SK-N-MC (cell line): Measurements from ENCODE around the gene PGBD1.
A peak's percentile ranks its signal among the peaks of the same experiment; 100 is the strongest.

Experiments
- EZH2 ChIP-seq: fragments of 200-600 bp; sonication (generic); IDR thresholded peaks from one replicate; pipeline ENCODE4 v1.6.1; 2017; ENCODE audit warnings: antibody characterized with exemption
- FOXP2 ChIP-seq: optimal IDR thresholded peaks from 2 replicates; pipeline ENCODE3; 2011; ENCODE audit warnings: mild to moderate bottlenecking, moderate library complexity; ENCODE audit not compliant: insufficient read depth; ENCODE audit errors: extremely low read length, control extremely low read depth
- POLR2AphosphoS5 ChIP-seq: IDR thresholded peaks from 2 replicates; pipeline ENCODE4 v1.6.1; 2012; ENCODE audit warnings: mild to moderate bottlenecking, low read depth, low read length, borderline replicate concordance

DNA sequence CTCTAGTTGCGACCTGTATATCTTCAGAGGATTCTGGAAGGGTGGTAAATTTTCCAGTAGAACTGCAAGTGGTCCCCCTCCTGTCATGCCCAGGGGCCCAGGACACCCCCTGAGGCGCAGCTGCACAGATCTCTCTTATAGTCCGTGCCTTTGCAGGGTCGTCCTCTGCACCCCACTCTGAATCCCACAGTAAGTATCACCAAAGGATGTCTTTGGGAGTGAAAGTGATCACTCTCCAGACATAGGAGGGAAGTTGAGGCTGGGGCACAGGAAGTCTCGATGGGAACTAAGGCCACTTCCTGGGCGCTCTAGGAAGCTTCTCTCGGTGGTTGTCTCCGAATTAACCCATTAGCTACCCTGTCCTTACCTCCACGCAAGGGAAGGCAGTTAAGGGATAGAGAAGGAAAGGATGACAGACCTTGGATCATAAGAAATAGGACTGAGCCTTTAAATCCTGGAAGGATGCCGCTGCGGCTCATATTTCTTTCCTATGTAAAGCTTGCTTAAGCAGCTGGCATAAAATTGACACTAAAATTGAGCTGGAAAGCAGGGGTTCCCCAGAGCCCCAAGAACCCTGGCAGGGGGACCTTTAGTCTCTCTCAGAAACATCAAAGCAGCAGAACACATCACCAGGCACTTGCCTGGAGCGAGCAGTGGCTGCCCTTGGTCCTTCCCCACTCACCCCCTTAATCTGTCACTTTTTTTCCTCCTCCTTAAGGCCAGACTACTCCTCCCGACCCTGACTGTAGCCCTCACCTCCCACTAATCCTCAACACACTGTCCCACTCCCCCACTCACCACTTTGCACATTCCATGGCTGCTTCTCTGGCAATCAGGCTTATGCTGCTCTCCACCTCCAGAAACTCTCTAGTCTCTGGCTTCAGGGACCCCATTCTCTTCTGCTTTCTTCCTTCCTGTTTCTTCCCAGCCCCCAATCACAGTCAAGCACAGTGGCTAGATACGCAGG, 29.1 kb upstream of the PGBD1 start, which contains the start of gene ZKSCAN4:
- TF ChIP-seq EZH2 (no peak), POLR2AphosphoS5 (peak; percentile 84), FOXP2 (peak; percentile 12)
